Calu3 (cell line): ENCODE data around the gene RAPGEF5. TPM values are rescaled to one million over a fixed set of nuclear protein-coding genes. Genes with fewer than 3 reads are reported as not detected.

Source experiments
- BruUV-seq: library from RNA; stranded (reverse); fragments of 400-500 nt; replicated peaks from 2 replicates; lab custom pipeline; 2021; lab: Mats Ljungman, UMichigan
- CTCF ChIA-PET: fragments of 300-600 bp; sonication (Branson Sonifier 250); formaldehyde crosslinking; loops from one replicate; lab custom pipeline; 2022; ENCODE audit warnings: antibody characterized with exemption; lab: Charles Lee
- DNase-seq: peaks from one replicate; pipeline ENCODE4 v3.0.0; 2022
- H3K27ac Mint-ChIP-seq: one replicate; pipeline ENCODE4 v1.8.0; 2022; ENCODE audit warnings: mixed read lengths; ENCODE audit not compliant: unreplicated experiment
- H3K27me3 Mint-ChIP-seq: one replicate; pipeline ENCODE4 v1.8.0; 2022; ENCODE audit warnings: mixed read lengths; ENCODE audit not compliant: unreplicated experiment
- H3K36me3 Mint-ChIP-seq: one replicate; pipeline ENCODE4 v1.8.0; 2022; ENCODE audit warnings: mild to moderate bottlenecking, moderate library complexity, mixed read lengths; ENCODE audit not compliant: insufficient read depth, unreplicated experiment
- H3K4me1 Mint-ChIP-seq: one replicate; pipeline ENCODE4 v1.8.0; 2022; ENCODE audit warnings: mild to moderate bottlenecking, low read depth, mixed read lengths; ENCODE audit not compliant: unreplicated experiment
- H3K4me3 Mint-ChIP-seq: one replicate; pipeline ENCODE4 v1.8.0; 2022; ENCODE audit warnings: mild to moderate bottlenecking, low read depth, moderate library complexity, mixed read lengths; ENCODE audit not compliant: unreplicated experiment
- H3K9me3 Mint-ChIP-seq: one replicate; pipeline ENCODE4 v1.8.0; 2022; ENCODE audit warnings: low read depth, mixed read lengths; ENCODE audit not compliant: unreplicated experiment
- CTCF ChIP-seq: fragments of 200-600 bp; IDR thresholded peaks from one replicate; pipeline ENCODE4 v1.8.0; 2022; ENCODE audit warnings: antibody characterized with exemption; ENCODE audit not compliant: unreplicated experiment
- intact Hi-C: fragments of 100-400 bp; cut with micrococcal nuclease; formaldehyde crosslinking; loops from one replicate; pipeline ENCODE4 v1.10.0; 2022; ENCODE audit not compliant: unreplicated experiment
- total RNA-seq: library from RNA; stranded (reverse); gene quantifications from 2 replicates; pipeline ENCODE4 v1.2.3, GENCODE V29; 2022

The RAPGEF5 gene
- total RNA-seq, 1 experiment from 2014 or later: 108 TPM

- Mint-ChIP-seq H3K27me3 (no peaks in the 10 kb centered on the region), H3K4me3 (no peak overlapping the region), H3K27ac (no peak overlapping the region), H3K9me3 (no peaks in the 10 kb centered on the region), H3K36me3 (peaks cover 16% of the 10 kb centered on the region), H3K4me1 (no peaks in the 10 kb centered on the region)
- BruUV-seq: no TSS peak
- TF ChIP-seq CTCF: no peak
- CTCF ChIA-PET: interaction anchor here (0.6 kb wide), 1 partner anchor 273 kb away, joined by 3 read pairs; no protein-coding TSS in a partner anchor
- no peak for DNase-seq
- intact Hi-C loops: no loop called here
These were observed 172.3 kb downstream of the RAPGEF5 start for GRCh38 chr7:22184549-22185199.

- Mint-ChIP-seq H3K4me1 (no peaks in the 10 kb centered on the region), H3K27me3 (no peaks in the 10 kb centered on the region), H3K4me3 (no peak overlapping the region), H3K27ac (no peak overlapping the region), H3K9me3 (no peaks in the 10 kb centered on the region), H3K36me3 (peaks cover 12% of the 10 kb centered on the region)
- CTCF ChIA-PET: no interaction called here
- BruUV-seq: no TSS peak
- no peak for DNase-seq
- no peak for TF ChIP-seq CTCF
- intact Hi-C loops: no loop called here
These were observed 173.3 kb downstream of the RAPGEF5 start for GRCh38 chr7:22183522-22184280.

- Mint-ChIP-seq H3K4me3 (no peak overlapping the region), H3K36me3 (peaks cover 8% of the 10 kb centered on the region), H3K27ac (no peak overlapping the region), H3K27me3 (no peaks in the 10 kb centered on the region), H3K9me3 (no peaks in the 10 kb centered on the region), H3K4me1 (no peaks in the 10 kb centered on the region)
- no peak for TF ChIP-seq CTCF
- no peak for DNase-seq
- CTCF ChIA-PET: no interaction called here
- BruUV-seq: no TSS peak
- intact Hi-C loops: no loop called here
These were observed 174.8 kb downstream of the RAPGEF5 start for GRCh38 chr7:22182149-22182548.

GRCh38 chr7:22181663-22182062 lies 175.3 kb downstream of the RAPGEF5 start:
- TF ChIP-seq CTCF: no peak
- no peak overlapping the region for H3K4me3 Mint-ChIP-seq
- H3K9me3 Mint-ChIP-seq: no peaks in the 10 kb centered on the region
- no peak for DNase-seq
- peaks cover 7% of the 10 kb centered on the region for H3K36me3 Mint-ChIP-seq
- H3K27ac Mint-ChIP-seq: no peak overlapping the region
- BruUV-seq: no TSS peak
- H3K27me3 Mint-ChIP-seq: no peaks in the 10 kb centered on the region
- no peaks in the 10 kb centered on the region for H3K4me1 Mint-ChIP-seq
- intact Hi-C loops: no loop called here
- CTCF ChIA-PET: no interaction called here
